ENCODE measurements around the gene WWC1.
"Not testable (repeated sequence)": the region's sequence is repeated elsewhere in the genome, so short reads cannot be mapped to it uniquely, and the experiment has no call there.

The WWC1 gene

GRCh38 chr5:168328814-168329213, 37.4 kb downstream of the WWC1 start:
- in situ Hi-C loops (cut with MboI; ENCODE audit: low sequenced_read_pairs), result no loop called here

- in situ Hi-C loops (cut with MboI; ENCODE audit: low sequenced_read_pairs), result no loop called here
Measured at GRCh38 chr5:168329302-168329701, 37.9 kb downstream of the WWC1 start.

- in situ Hi-C loops (cut with MboI; ENCODE audit: low sequenced_read_pairs), result no loop called here
Measured at GRCh38 chr5:168332042-168332441, 40.6 kb downstream of the WWC1 start.

GRCh38 chr5:168334280-168334679, 42.8 kb downstream of the WWC1 start:
- in situ Hi-C loops (cut with MboI; ENCODE audit: low sequenced_read_pairs), result no loop called here

- in situ Hi-C loops (cut with MboI; ENCODE audit: low sequenced_read_pairs), result no loop called here
Measured at GRCh38 chr5:168334695-168335094, 43.2 kb downstream of the WWC1 start.

GRCh38 chr5:168337361-168337760, 45.9 kb downstream of the WWC1 start:
- in situ Hi-C loops (cut with MboI; ENCODE audit: low sequenced_read_pairs), result no loop called here

- in situ Hi-C loops (cut with MboI; ENCODE audit: low sequenced_read_pairs), result no loop called here
Measured at GRCh38 chr5:168339109-168339771, 47.8 kb downstream of the WWC1 start.

- in situ Hi-C loops (cut with MboI; ENCODE audit: low sequenced_read_pairs), result not testable (repeated sequence)
Measured at GRCh38 chr5:168339772-168340140, 48.3 kb downstream of the WWC1 start.

- in situ Hi-C loops (cut with MboI; ENCODE audit: low sequenced_read_pairs), result no loop called here
Measured at GRCh38 chr5:168340487-168340886, 49.0 kb downstream of the WWC1 start.

GRCh38 chr5:168341178-168341577, 49.7 kb downstream of the WWC1 start:
- in situ Hi-C loops (cut with MboI; ENCODE audit: low sequenced_read_pairs), result no loop called here

GRCh38 chr5:168342151-168342825, 50.8 kb downstream of the WWC1 start:
- in situ Hi-C loops (cut with MboI; ENCODE audit: low sequenced_read_pairs), result no loop called here

GRCh38 chr5:168342985-168343384, 51.5 kb downstream of the WWC1 start:
- in situ Hi-C loops (cut with MboI; ENCODE audit: low sequenced_read_pairs), result no loop called here

- in situ Hi-C loops (cut with MboI; ENCODE audit: low sequenced_read_pairs), result no loop called here
Measured at GRCh38 chr5:168346417-168346816, 55.0 kb downstream of the WWC1 start.

- in situ Hi-C loops (cut with MboI; ENCODE audit: low sequenced_read_pairs), result no loop called here
Measured at GRCh38 chr5:168347368-168348083, 56.1 kb downstream of the WWC1 start.

GRCh38 chr5:168348084-168348414, 56.6 kb downstream of the WWC1 start:
- in situ Hi-C loops (cut with MboI; ENCODE audit: low sequenced_read_pairs), result no loop called here

- in situ Hi-C loops (cut with MboI; ENCODE audit: low sequenced_read_pairs), result no loop called here
Measured at GRCh38 chr5:168350315-168350714, 58.9 kb downstream of the WWC1 start.

- in situ Hi-C loops (cut with MboI; ENCODE audit: low sequenced_read_pairs), result no loop called here
Measured at GRCh38 chr5:168353216-168353957, 61.9 kb downstream of the WWC1 start.

- in situ Hi-C loops (cut with MboI; ENCODE audit: low sequenced_read_pairs), result no loop called here
Measured at GRCh38 chr5:168354397-168354796, 63.0 kb downstream of the WWC1 start.

- in situ Hi-C loops (cut with MboI; ENCODE audit: low sequenced_read_pairs), result no loop called here
Measured at GRCh38 chr5:168356171-168356570, 64.7 kb downstream of the WWC1 start.

- in situ Hi-C loops (cut with MboI; ENCODE audit: low sequenced_read_pairs), result no loop called here
Measured at GRCh38 chr5:168356592-168356991, 65.1 kb downstream of the WWC1 start.

- in situ Hi-C loops (cut with MboI; ENCODE audit: low sequenced_read_pairs), result no loop called here
Measured at GRCh38 chr5:168357876-168358275, 66.4 kb downstream of the WWC1 start.

All from HL-60/S4 (cell line).